ENCODE results near the gene KAZALD1. TPM values are rescaled to one million over a fixed set of nuclear protein-coding genes. Genes with fewer than 3 reads are reported as not detected.

KAZALD1 gene
- total and polyA plus RNA-seq, 9 donors = 22.3 to 63.9 (median 37.7) TPM

GRCh38 chr10:101111547-101111946, 49.8 kb downstream of the KAZALD1 start:
- no peaks in the 10 kb centered on the region for H3K36me3 ChIP-seq (ENCODE audit: control insufficient read depth, insufficient read depth, low read length)
- no peak for DNase-seq
- no peaks in the 10 kb centered on the region for H3K9me3 ChIP-seq (replicated peaks; ENCODE audit: control insufficient read depth, low read depth, low read length)
- no peaks in the 10 kb centered on the region for H3K4me1 ChIP-seq (ENCODE audit: control insufficient read depth, insufficient read depth, low read length)
- no peak overlapping the region for H3K27ac ChIP-seq (ENCODE audit: low read length)
- peaks cover 57% of the 10 kb centered on the region for H3K27me3 ChIP-seq (ENCODE audit: control insufficient read depth, insufficient read depth, low read length)
- WGBS (ENCODE audit: insufficient coverage) = 62% methylated on average over 7 of the region's 8 CpGs
- H3K4me3 ChIP-seq (ENCODE audit: low read length) = no peak overlapping the region

- no peak for DNase-seq
- Histone ChIP-seq H3K36me3 (ENCODE audit: control insufficient read depth, insufficient read depth, low read length) (no peaks in the 10 kb centered on the region), H3K4me1 (ENCODE audit: control insufficient read depth, insufficient read depth, low read length) (no peaks in the 10 kb centered on the region), H3K27ac (ENCODE audit: low read length) (no peak overlapping the region), H3K4me3 (ENCODE audit: low read length) (no peak overlapping the region), H3K27me3 (ENCODE audit: control insufficient read depth, insufficient read depth, low read length) (peaks cover 59% of the 10 kb centered on the region), H3K9me3 (replicated peaks; ENCODE audit: control insufficient read depth, low read depth, low read length) (no peaks in the 10 kb centered on the region)
- WGBS (ENCODE audit: insufficient coverage) = 0% methylated on average over 4 of the region's 12 CpGs
These were observed 51.2 kb downstream of the KAZALD1 start for GRCh38 chr10:101112799-101113594.

- WGBS (ENCODE audit: insufficient coverage) = 25% methylated on average over 1 of the region's 2 CpGs
- no peaks in the 10 kb centered on the region for H3K36me3 ChIP-seq (ENCODE audit: control insufficient read depth, insufficient read depth, low read length)
- H3K9me3 ChIP-seq (replicated peaks; ENCODE audit: control insufficient read depth, low read depth, low read length) = no peaks in the 10 kb centered on the region
- no peaks in the 10 kb centered on the region for H3K4me1 ChIP-seq (ENCODE audit: control insufficient read depth, insufficient read depth, low read length)
- DNase-seq = no peak
- H3K27me3 ChIP-seq (ENCODE audit: control insufficient read depth, insufficient read depth, low read length) = peaks cover 52% of the 10 kb centered on the region
- no peak overlapping the region for H3K4me3 ChIP-seq (ENCODE audit: low read length)
- H3K27ac ChIP-seq (ENCODE audit: low read length) = no peak overlapping the region
These were observed 52.2 kb downstream of the KAZALD1 start for GRCh38 chr10:101113890-101114403.

- no peaks in the 10 kb centered on the region for H3K4me1 ChIP-seq (ENCODE audit: control insufficient read depth, insufficient read depth, low read length)
- no peaks in the 10 kb centered on the region for H3K9me3 ChIP-seq (replicated peaks; ENCODE audit: control insufficient read depth, low read depth, low read length)
- DNase-seq = no peak
- peaks cover 57% of the 10 kb centered on the region for H3K27me3 ChIP-seq (ENCODE audit: control insufficient read depth, insufficient read depth, low read length)
- no peaks in the 10 kb centered on the region for H3K36me3 ChIP-seq (ENCODE audit: control insufficient read depth, insufficient read depth, low read length)
- H3K27ac ChIP-seq (ENCODE audit: low read length) = no peak overlapping the region
- no peak overlapping the region for H3K4me3 ChIP-seq (ENCODE audit: low read length)
- WGBS (ENCODE audit: insufficient coverage) = no CpG with 5 or more reads among the region's 2 CpGs
These were observed 52.9 kb downstream of the KAZALD1 start for GRCh38 chr10:101114646-101115045.

Other genes starting within 250 kb of the KAZALD1 start
- 113 TPM for gene SLF2, start 149.0 kb upstream of the KAZALD1 start, total RNA-seq
- 100 to 1,000 TPM in 1 of 8 donors, 10 to 100 TPM in 7; 59.1 to 106 (median 81.3) TPM for gene SLF2, start 149.0 kb upstream of the KAZALD1 start, polyA plus RNA-seq (ENCODE audit: insufficient read depth in 1 of 8, insufficient read length in 8 of 8, low replicate concordance in 1 of 8)
- gene SEMA4G, start 92.5 kb upstream of the KAZALD1 start, total RNA-seq = 1.2 TPM
- gene SEMA4G, start 92.5 kb upstream of the KAZALD1 start, polyA plus RNA-seq (ENCODE audit: insufficient read depth in 1 of 8, insufficient read length in 8 of 8, low replicate concordance in 1 of 8) = 10 to 100 TPM in 3 of 8 donors, 1 to 10 TPM in 5; 4.8 to 12.9 (median 7.3) TPM
- gene MRPL43, start 74.5 kb upstream of the KAZALD1 start, total RNA-seq = 61.0 TPM
- 10 to 100 TPM; 63.4 to 94.4 (median 69.4) TPM for gene MRPL43, start 74.5 kb upstream of the KAZALD1 start, polyA plus RNA-seq (ENCODE audit: insufficient read depth in 1 of 8, insufficient read length in 8 of 8, low replicate concordance in 1 of 8)
- 5.9 TPM for gene TWNK, start 74.4 kb upstream of the KAZALD1 start, total RNA-seq
- gene TWNK, start 74.4 kb upstream of the KAZALD1 start, polyA plus RNA-seq (ENCODE audit: insufficient read depth in 1 of 8, insufficient read length in 8 of 8, low replicate concordance in 1 of 8) = 10 to 100 TPM in 3 of 8 donors, 1 to 10 TPM in 5; 8.1 to 12.0 (median 9.6) TPM
- 35.6 TPM for gene LZTS2, start 62.2 kb upstream of the KAZALD1 start, total RNA-seq
- gene LZTS2, start 62.2 kb upstream of the KAZALD1 start, polyA plus RNA-seq (ENCODE audit: insufficient read depth in 1 of 8, insufficient read length in 8 of 8, low replicate concordance in 1 of 8) = 10 to 100 TPM; 55.0 to 72.0 (median 63.2) TPM
- 1.2 TPM for gene PDZD7, start 30.9 kb upstream of the KAZALD1 start, total RNA-seq
- gene PDZD7, start 30.9 kb upstream of the KAZALD1 start, polyA plus RNA-seq (ENCODE audit: insufficient read depth in 1 of 8, insufficient read length in 8 of 8, low replicate concordance in 1 of 8) = 1 to 10 TPM in 5 of 8 donors, under 1 TPM in 3; 0.41 to 6.1 (median 1.4) TPM
- gene SFXN3, start 30.8 kb upstream of the KAZALD1 start, total RNA-seq = 27.8 TPM
- gene SFXN3, start 30.8 kb upstream of the KAZALD1 start, polyA plus RNA-seq (ENCODE audit: insufficient read depth in 1 of 8, insufficient read length in 8 of 8, low replicate concordance in 1 of 8) = 10 to 100 TPM; 18.8 to 37.2 (median 22.1) TPM
- not detected for gene TLX1, start 69.3 kb downstream of the KAZALD1 start, total RNA-seq
- gene TLX1, start 69.3 kb downstream of the KAZALD1 start, polyA plus RNA-seq (ENCODE audit: insufficient read depth in 1 of 8, insufficient read length in 8 of 8, low replicate concordance in 1 of 8) = not detected
- gene LBX1, start 167.5 kb downstream of the KAZALD1 start, total RNA-seq = 3.3 TPM
- gene LBX1, start 167.5 kb downstream of the KAZALD1 start, polyA plus RNA-seq (ENCODE audit: insufficient read depth in 1 of 8, insufficient read length in 8 of 8, low replicate concordance in 1 of 8) = 10 to 100 TPM in 3 of 8 donors, 1 to 10 TPM in 5; 5.1 to 12.3 (median 9.3) TPM